ENCODE results near the gene GGTLC2.

GRCh38 chr22:22618448-22618847 lies 26.0 kb upstream of the GGTLC2 start:
- no peak for TF ChIP-seq EZH2phosphoT487 (IDR thresholded peaks at IDR 0.05; ENCODE audit: low read depth, severe bottlenecking, unreplicated experiment)
- TF ChIP-seq CTCF (IDR thresholded peaks at IDR 0.05; ENCODE audit: poor library complexity) = no peak
